Chondrocyte (in vitro differentiated cells): Measurements from ENCODE around the gene TRIM8. TPM values are rescaled to one million over a fixed set of nuclear protein-coding genes. Genes with fewer than 3 reads are reported as not detected.

ENCODE experiments used
- DNase-seq: peaks from one replicate; pipeline ENCODE4 v3.0.0; 2021; ENCODE audit warnings: mixed read lengths, low spot score
- H3K27ac Mint-ChIP-seq: one replicate; pipeline ENCODE4 v1.8.0; 2021; ENCODE audit warnings: mild to moderate bottlenecking, moderate library complexity, mixed read lengths; ENCODE audit not compliant: unreplicated experiment
- H3K27me3 Mint-ChIP-seq: 2 replicates; pipeline ENCODE4 v1.8.0; 2021; ENCODE audit warnings: low read depth, mixed read lengths
- H3K36me3 Mint-ChIP-seq: 2 replicates; pipeline ENCODE4 v1.8.0; 2021; ENCODE audit warnings: low read depth, mixed read lengths
- H3K4me1 Mint-ChIP-seq: 2 replicates; pipeline ENCODE4 v1.8.0; 2021; ENCODE audit warnings: low read depth, mild to moderate bottlenecking, mixed read lengths
- H3K4me3 Mint-ChIP-seq: one replicate; pipeline ENCODE4 v1.8.0; 2021; ENCODE audit warnings: mild to moderate bottlenecking, moderate library complexity, mixed read lengths; ENCODE audit not compliant: unreplicated experiment
- H3K9me3 Mint-ChIP-seq: 2 replicates; pipeline ENCODE4 v1.8.0; 2021; ENCODE audit warnings: low read depth, mixed read lengths
- total RNA-seq: library from RNA; stranded (reverse); gene quantifications from 3 replicates; pipeline ENCODE4 v1.2.1, GENCODE V29; 2021
- TF ChIP-seq, protein P1 (sequence below): fragments of 200-600 bp; sonication (generic); IDR thresholded peaks from 2 replicates; pipeline ENCODE4 v1.5.0; 2021; ENCODE audit warnings: antibody characterized with exemption, mild to moderate bottlenecking, moderate library complexity

Gene TRIM8
- total RNA-seq, 1 donor from 2014 or later = 66.8 TPM

DNA sequence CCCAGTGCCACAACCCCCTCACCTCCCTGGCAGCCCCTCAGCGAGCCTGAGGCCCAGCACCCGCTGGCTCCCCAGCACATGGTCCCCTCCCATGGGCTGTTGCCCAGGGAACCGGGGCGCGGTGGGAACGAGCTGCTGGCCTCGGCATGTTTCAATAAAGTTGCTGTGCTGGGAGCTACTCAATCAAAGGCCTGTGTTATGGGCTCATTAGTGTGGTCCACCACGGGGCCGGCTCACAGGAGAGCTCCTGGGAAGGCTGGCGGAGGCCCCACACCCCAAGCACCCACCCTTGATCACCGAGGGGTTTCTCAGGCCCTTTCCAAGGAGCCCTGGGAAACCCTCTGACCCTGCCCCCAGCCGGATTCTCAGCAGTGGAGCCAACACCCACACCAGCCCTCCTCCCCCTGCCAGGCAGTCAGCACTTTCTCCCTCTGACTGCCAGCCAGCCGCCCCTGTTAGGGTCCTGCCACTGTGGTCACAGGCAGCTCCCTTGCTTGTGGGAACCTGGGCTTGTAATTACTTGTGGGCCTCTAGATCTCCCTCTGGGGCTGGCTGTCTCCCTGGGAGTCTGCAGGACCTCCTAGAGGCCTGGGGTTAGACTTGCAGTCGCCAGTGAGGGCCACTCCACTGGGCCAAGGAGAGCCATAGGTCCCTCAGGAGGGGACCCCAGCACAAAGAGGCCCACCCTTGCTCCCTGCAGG lies 24.8 kb upstream of the TRIM8 start:
- peak overlapping the region; percentile 82 for H3K27ac Mint-ChIP-seq

DNA sequence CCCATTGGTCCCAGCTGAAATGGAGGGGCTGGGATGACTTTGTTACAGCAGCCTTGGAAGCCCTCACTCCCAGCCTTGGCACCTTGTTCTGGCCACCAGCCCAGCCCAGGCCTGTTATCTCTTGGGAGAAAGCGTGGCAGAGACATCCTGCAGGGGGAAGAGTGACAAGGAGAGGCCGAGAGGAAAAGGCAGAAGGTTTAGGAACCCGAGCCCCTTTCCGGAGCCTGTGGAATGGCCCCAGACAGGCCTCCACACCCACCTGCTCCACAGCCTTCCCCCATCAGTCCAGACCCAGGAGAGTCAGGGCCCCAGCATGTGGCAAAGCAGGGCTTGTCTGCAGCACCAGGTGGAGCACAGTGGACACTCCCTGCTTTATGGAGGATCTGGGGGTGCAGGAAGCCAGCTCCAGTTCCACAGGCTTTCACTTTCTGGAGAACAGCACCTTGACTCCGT lies 24.1 kb upstream of the TRIM8 start:
- Mint-ChIP-seq H3K4me3 (no peak overlapping the region), H3K27ac (peak overlapping the region; percentile 84), H3K9me3 (no peaks in the 10 kb centered on the region)

More for the DNA sequence above, 24.8 kb upstream of the TRIM8 start:
- TF ChIP-seq, protein P1, sequence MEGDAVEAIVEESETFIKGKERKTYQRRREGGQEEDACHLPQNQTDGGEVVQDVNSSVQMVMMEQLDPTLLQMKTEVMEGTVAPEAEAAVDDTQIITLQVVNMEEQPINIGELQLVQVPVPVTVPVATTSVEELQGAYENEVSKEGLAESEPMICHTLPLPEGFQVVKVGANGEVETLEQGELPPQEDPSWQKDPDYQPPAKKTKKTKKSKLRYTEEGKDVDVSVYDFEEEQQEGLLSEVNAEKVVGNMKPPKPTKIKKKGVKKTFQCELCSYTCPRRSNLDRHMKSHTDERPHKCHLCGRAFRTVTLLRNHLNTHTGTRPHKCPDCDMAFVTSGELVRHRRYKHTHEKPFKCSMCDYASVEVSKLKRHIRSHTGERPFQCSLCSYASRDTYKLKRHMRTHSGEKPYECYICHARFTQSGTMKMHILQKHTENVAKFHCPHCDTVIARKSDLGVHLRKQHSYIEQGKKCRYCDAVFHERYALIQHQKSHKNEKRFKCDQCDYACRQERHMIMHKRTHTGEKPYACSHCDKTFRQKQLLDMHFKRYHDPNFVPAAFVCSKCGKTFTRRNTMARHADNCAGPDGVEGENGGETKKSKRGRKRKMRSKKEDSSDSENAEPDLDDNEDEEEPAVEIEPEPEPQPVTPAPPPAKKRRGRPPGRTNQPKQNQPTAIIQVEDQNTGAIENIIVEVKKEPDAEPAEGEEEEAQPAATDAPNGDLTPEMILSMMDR = no peak
- Mint-ChIP-seq H3K36me3 (peaks cover 8% of the 10 kb centered on the region), H3K9me3 (no peaks in the 10 kb centered on the region), H3K4me3 (no peak overlapping the region), H3K27me3 (no peaks in the 10 kb centered on the region), H3K4me1 (peaks cover 38% of the 10 kb centered on the region)
- DNase-seq = peak; percentile 84

DNA sequence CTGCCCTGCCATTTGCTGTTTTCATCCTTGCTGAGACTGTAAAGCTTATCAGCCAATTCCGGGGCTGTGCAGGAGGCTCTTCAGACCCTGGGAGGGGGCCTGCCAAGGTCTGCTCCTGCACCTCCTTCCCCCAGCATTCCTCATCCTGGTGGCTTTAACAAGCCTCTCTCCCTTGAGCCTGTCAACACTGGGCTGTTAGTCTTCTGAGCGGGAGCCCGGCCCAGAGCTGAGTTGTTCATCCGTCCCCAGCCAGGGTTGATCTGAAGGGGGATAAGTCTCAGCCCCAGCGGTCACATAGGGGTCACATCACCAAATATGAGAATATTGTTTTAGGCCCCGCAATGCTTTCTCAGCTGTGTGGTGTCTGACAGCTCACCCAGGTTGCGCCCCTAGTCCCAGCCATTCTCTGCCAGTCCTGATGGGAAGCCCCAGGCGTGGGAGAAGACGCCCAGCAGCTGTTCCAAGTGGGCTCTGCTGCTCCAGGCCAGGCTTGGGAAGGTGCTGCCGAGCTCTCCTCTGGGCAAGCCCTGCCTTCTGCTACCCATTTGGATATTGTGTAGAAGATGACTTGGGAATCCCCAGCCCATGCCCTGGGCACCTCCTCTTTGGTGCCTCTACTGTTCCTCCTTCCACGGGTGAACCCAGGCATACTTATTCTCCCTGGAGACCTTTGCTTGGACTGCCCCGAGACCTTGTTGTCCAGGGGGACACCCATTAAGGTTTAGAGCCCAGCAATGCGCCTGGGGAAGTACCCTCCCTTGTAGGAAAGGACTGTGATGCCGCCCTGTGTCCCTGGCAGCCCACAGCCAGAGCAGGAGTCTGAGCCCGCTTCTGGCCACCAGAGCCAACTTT lies 23.5 kb upstream of the TRIM8 start:
- peak overlapping the region; percentile 84 for H3K27ac Mint-ChIP-seq
- H3K4me1 Mint-ChIP-seq = peaks cover 51% of the 10 kb centered on the region
- H3K4me3 Mint-ChIP-seq = peak overlapping the region; percentile 5

More for the DNA sequence above, 24.1 kb upstream of the TRIM8 start:
- TF ChIP-seq, protein P1 = no peak
- H3K27me3 Mint-ChIP-seq = no peaks in the 10 kb centered on the region
- DNase-seq = peak; percentile 48
- H3K4me1 Mint-ChIP-seq = peaks cover 44% of the 10 kb centered on the region
- H3K36me3 Mint-ChIP-seq = peaks cover 8% of the 10 kb centered on the region

DNA sequence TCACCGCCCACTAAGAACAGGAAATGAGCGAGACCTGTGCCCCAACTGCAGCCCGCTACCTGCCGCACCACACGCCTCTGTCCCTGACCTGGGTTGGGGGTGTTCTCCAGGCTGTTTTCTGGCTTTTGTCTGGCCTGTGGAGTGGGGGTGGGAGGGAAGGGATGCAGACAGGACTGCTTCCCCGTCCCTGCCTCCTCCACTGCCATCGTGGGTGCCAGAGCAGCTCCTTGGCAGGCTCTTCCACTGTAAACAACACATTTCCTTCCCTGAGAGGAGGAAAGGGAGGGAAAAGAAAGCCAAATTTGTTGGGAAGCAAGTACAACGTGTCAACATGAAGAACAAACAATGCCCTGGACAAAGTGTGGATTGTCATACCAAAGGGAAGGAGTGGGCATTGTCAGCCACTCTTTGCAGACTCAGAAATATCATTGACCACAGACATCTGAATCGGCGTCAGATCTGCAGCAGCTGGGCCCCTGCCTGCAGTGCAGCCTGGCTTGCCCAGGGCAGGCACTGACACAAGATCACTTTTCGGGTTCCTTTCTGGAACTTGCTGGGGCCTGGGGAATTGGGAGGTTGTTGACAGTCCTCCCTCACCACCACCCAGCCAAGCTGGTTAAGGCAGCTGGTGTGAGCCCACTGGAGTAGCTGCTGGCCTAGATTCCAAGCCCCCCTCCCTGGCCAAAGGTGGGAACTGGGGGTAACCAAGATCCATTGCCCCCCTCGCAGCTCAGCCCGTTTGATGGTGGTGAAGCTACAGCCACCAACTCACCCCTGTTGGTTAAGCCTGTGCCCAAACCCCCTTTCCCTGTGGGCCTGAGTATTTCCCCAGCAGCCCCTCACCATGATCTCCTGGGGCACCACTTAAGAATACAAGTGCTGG lies 22.6 kb upstream of the TRIM8 start:
- H3K27me3 Mint-ChIP-seq = no peaks in the 10 kb centered on the region
- TF ChIP-seq, protein P1 = no peak
- peaks cover 58% of the 10 kb centered on the region for H3K4me1 Mint-ChIP-seq
- no peaks in the 10 kb centered on the region for H3K9me3 Mint-ChIP-seq
- no peak overlapping the region for H3K4me3 Mint-ChIP-seq
- DNase-seq = peak; percentile 54
- peak overlapping the region; percentile 84 for H3K27ac Mint-ChIP-seq
- H3K36me3 Mint-ChIP-seq = peaks cover 8% of the 10 kb centered on the region

More for the DNA sequence above, 23.5 kb upstream of the TRIM8 start:
- TF ChIP-seq, protein P1 = no peak
- Mint-ChIP-seq H3K36me3 (peaks cover 8% of the 10 kb centered on the region), H3K27me3 (no peaks in the 10 kb centered on the region), H3K9me3 (no peaks in the 10 kb centered on the region)
- peak; percentile 72 for DNase-seq
